GM18909 (cell line): ENCODE results near the gene CELA2B.
"Not testable (repeated sequence)": the region's sequence is repeated elsewhere in the genome, so short reads cannot be mapped to it uniquely, and the experiment has no call there.

ENCODE experiments used
- ATAC-seq: cut with Tn5 transposase; IDR thresholded peaks from one replicate; pipeline ENCODE4 v1.9.1; 2021; ENCODE audit warnings: mild to moderate bottlenecking; ENCODE audit not compliant: unreplicated experiment, poor library complexity

The CELA2B gene

DNA sequence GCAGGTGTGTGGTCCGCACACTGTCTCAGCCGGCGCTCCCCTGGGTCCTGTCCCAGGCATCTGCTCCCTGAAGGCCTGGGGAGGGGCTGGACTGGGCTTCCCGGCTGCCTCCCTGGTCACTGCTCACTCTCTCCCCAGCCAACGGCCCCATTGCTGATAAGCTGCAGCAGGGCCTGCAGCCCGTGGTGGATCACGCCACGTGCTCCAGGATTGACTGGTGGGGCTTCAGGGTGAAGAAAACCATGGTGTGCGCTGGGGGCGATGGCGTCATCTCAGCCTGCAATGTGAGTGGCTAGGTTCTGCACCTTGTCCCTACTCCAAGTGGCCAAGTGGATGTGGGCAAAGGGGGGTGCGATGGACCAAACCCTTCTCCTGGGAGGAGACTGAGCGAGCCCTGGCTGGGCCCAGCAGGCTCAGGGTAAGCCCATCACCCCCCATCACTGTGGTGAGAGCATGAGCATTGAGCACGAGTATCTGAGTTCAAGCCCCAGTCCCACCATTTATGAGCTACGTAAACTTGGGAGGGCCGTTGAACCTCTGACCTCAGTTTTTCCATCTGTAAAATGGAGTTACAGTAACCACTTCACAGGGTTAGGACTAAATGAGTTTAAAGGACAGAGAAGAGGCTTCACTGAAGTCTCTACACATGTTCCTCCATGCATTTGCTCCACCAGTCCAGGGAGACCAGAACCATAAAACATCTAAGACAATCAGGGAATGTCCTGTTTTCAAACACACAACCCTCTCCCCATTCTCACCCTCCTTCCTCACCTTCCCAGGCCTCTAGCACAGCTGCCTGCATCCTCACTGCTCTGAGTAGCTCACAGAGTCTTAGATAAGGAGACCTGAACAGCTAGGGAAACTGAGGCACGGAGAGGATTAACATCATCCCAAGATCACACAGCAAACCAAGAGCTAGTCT lies 31.2 kb upstream of the CELA2B start:
- no peak for ATAC-seq

DNA sequence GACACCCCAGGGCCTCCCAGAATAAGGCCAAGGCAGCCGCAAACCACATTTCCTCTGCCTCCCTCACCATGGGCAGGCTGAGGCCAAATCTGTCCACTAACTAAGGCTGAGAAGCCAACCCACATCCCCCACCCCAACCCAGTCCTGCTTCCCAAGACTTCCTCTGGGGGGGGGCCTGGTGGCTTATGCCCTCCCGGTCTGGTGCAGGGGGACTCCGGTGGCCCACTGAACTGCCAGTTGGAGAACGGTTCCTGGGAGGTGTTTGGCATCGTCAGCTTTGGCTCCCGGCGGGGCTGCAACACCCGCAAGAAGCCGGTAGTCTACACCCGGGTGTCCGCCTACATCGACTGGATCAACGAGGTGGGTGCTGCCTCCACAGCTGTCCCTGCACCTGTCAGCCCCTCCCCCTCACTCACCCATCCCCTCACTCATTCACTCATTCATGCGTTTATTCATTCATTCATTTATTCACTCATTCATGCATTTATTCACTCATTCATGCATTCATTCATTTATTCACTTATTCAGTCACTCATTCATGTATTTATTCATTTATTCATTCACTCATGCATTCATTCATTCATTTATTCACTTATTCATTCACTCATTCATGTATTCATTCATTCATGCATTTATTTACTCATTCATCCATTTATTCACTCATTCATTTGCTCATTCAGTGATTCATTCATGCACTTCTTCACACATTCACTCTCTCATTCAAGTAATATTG lies 30.3 kb upstream of the CELA2B start:
- no peak for ATAC-seq

DNA sequence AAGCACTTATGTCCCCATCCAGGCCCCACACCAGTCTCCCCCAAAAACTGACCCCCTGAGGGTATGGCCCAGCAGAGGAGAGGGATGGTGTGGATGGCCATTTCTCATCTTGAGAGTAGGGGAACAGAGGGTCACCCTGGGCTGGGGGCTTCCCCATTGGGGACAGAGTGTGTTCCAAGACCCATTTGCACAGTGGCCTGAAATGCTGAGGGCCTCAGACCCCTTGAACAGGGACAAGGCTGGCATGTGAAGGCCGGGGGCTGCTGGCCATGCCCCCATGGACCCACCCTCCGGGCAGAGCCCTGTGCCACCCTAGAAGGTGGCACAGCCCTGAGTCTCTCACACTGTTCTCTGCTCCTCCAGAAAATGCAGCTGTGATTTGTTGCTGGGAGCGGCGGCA lies 29.7 kb upstream of the CELA2B start:
- no peak for ATAC-seq

DNA sequence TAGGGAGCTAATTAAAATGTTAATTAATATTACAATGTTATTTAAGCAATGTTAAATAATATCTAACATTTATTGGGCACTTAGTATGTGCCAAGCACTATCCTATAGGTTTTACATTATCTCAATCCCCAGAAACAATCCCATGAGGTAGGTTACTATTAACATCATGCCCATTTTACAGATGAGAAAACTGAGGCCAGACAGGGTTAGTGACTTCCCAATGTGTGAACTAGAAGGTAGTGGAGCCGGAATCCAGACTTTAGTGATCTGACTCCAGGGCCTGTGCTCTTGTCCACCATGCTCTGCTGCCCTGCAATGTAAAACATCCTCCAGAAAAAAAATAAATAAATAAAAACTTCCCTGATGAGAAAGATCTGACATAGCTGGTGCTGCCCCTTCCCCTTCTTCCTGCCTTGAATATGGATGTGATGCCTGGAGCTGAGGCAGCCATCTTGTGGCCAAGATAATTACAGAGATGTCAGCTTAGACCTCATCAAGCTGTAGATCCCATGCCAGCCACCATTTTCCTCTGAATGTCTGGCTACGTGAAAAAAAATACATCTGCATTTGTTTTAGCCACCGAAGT lies 26.9 kb upstream of the CELA2B start:
- no peak for ATAC-seq

DNA sequence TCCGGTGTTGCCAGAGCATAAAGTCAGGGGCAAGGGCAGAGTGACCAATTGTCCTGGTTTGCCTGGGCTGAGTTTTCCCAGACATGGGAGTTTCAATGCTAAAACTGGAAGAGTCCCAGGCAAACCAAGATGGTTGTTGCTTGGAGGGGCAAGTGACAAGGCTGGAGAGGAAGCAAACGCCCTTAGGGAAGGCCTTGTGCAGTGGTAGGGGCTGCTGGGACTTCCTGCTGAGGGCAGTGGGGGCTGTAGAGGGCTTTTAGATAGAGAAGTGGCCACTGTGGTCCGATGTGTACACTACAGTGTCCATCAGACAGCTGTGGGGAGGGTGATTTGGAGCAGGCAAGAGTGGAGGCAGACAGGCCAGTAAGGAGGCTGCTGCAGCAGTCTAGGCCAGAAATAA lies 26.3 kb upstream of the CELA2B start:
- ATAC-seq, result no peak

DNA sequence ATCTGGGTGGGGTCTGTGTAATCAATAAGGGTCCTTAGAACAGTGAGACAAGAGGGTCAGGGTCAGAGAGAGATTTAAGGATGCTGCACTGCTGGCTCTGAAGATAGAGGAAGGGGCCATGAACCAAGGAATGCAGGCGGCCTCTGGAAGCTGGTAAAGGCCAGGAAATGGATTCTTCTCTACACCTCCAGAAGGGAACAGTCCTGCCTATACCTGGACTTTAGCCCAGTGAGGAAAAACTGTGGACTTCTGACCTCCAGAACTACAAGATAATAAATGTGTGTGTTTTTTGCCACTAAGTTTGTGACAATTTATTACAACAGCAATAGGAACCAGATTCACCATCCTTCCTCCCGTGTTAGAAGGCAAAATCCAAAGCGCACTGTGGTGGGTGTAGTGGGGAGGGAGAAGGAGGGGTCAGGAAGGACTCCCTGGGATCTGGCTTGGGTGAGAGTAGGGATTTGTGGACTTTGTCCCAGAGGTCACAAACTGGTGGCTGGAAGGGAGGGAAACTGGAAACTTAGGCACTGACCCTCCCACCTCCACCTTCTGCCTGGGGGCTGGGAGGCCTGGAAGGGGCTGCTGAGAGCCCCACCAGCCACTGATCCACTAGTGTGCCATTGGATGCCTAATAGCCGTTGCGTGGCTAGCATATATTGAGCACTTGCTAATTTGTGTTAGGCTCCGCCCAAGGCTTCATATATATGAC lies 24.7 kb upstream of the CELA2B start:
- no peak for ATAC-seq

DNA sequence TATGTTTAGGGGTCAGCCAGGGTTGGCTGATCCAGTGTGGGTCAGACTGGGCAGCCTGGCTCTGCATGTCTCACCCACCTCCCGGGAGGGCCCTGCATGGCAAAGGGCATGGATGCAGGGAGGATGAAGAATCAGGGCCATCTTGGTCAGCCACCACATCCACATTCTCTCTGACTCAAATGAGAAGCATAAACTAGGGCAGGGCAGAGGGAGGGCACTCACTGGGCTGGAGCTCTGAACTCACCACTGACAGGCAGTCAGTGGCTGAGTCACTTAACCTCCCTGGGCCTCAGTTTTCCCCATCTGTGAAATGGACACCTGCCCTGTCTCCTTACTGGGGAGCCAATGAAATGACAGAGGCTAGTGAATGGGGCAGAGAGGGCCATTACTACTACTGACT lies 23.7 kb upstream of the CELA2B start:
- ATAC-seq, result no peak

DNA sequence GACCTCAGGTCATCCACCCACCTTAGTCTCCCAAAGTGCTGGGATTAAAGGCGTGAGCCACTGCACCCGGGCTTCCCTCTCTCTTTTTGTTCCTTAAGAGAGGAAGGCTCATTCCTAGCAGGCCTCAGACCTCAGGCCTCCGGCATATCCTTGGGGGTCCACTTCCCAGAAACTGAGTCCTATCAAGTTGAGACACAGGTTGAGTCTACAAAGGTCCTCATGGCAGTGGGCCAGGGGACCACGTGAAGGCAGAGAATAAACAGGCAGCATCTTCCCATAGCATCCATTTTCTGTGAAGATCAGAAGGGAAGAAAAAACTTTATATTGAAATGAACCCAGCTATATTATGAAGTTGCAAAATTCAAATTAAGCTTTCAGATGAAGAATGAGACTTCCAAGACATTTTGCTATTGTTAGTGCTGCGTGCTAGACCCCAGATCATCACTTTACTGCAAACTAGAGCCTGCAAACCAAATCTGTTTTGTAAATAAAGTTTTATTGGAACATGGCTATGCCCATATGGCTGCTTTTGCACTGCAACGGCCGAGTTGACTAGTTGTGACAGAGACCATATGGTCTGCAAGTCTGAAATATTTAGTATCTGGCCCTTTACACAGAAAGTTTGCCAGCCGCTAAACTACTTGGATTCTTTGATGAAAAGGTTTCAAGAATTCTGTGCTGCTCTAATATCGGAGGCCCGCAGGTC lies 22.9 kb upstream of the CELA2B start:
- no peak for ATAC-seq

DNA sequence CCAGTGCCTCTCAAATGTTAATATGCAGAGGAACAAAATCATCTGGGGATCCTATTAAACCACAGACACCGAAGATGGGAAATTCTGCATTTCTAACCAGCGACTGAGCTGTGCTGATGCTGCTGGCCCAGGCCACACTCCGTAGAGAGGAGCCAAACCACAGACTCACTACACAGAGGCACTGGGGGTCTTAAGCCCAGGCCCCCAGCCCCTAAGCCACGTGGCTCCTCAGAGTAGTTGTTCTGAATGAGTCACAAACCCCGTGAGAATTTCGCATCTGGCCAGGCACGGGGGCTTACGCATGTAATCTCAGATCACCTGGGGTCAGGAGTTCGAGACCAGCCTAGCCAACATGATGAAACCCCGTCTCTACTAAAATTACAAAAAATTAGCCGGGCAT lies 22.2 kb upstream of the CELA2B start:
- ATAC-seq, result no peak

DNA sequence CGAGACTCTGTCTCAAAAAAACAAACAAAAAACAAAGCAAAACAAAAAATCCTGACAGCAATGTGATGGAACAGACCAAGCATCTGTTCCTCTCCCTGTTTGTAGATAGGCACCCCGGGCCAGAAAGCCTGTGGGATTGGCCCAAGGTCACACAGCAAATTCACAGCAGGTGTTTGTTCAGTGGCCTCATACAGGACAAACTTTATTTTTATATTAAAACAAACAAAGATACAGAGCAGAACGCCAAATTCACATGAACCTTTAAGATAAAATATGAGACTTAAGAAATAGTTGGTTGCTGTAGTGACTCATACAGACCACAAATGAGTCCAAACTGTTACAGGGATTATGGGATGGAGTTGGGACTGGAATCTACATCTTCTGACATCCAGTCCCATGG lies 21.6 kb upstream of the CELA2B start:
- ATAC-seq, result no peak

DNA sequence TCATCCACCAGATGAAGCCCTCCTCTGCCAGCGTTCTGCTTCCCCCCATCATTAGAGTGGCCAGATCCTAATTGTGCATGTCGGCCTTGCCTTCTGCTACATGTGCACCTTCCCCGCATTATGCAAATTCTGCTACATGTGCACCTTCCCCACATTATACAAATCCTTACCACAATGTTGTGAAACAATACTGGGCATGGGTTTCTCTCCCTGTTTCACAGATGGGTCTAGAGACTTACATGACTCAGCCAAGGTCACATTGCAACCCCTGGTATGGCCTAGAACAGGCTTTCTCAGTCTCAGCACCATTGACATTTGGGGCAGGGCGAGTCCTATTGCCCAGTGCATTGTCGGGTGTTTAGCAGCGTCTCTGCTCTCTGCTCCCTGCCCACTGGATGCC lies 20.4 kb upstream of the CELA2B start:
- ATAC-seq, result no peak

DNA sequence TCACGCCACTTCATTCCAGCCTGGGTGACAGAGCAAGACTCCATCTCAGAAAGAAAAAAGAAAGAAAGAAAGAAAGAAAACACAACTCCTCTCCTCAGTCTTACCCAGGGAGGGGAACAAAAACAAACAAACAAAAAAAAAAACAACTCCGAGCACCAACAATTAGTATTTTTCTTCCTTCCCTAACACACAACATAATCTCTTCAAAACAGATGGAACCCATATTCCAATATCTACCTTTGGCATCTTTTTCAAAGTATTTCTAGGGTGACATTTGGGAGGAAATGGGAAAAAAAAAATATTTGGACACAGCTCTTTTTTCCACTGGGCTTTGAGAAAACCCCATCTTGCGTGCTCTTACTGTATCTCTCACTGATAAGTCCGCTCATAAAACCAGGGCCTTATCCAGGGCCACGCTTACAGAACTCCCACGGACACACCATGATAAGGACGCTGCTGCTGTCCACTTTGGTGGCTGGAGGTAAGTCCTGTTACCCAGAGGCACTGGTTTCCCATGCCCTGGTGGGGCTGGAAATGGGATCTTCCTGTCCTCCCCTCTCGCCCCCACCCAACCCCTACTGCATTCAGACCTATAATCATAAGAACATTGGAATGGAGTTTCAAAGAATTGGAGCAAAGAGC lies 19.5 kb upstream of the CELA2B start, which contains the start of gene CELA2A:
Gene CELA2A (plus strand): TSS at position 420 of the 642 bp plus-strand sequence. CDS start 22 bp downstream, at position 442.
- ATAC-seq, result no peak

DNA sequence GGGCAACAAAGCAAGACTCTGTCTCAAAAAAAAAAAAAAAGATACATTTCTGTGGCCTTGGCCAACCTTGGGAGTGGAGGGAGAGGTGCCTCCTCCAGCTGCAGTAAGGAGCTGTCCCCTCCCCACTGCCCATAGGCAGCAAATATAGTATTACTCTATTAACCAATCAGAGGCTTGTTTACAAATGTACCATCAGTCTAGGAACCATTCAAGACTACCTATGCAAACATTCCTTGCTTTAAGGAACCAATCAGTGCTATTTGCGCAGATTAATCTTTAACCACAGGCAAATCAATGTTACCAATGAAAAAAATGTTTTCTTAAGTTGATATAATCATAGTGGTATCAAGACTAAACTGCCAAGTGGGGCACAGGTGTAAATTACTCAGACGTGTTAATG lies 18.3 kb upstream of the CELA2B start:
- no peak for ATAC-seq

DNA sequence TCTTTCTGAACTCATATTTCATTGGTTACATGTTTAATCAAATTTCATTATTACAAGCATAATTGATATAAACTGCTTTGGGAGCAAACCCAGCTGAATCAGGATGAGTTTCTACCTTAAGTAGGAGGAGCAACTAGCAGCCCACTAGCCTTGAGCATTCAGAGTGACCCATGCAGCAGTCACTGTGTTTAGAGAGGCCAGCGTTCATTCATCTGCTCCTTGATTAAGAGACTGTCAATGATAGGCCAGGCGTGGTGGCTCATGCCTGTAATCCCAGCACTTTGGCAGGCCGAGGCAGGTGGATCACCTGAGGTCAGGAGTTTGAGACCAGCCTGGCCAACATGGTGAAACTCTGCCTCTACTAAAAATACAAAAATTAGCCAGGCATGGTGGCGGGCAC lies 17.5 kb upstream of the CELA2B start:
- not testable (repeated sequence) for ATAC-seq

DNA sequence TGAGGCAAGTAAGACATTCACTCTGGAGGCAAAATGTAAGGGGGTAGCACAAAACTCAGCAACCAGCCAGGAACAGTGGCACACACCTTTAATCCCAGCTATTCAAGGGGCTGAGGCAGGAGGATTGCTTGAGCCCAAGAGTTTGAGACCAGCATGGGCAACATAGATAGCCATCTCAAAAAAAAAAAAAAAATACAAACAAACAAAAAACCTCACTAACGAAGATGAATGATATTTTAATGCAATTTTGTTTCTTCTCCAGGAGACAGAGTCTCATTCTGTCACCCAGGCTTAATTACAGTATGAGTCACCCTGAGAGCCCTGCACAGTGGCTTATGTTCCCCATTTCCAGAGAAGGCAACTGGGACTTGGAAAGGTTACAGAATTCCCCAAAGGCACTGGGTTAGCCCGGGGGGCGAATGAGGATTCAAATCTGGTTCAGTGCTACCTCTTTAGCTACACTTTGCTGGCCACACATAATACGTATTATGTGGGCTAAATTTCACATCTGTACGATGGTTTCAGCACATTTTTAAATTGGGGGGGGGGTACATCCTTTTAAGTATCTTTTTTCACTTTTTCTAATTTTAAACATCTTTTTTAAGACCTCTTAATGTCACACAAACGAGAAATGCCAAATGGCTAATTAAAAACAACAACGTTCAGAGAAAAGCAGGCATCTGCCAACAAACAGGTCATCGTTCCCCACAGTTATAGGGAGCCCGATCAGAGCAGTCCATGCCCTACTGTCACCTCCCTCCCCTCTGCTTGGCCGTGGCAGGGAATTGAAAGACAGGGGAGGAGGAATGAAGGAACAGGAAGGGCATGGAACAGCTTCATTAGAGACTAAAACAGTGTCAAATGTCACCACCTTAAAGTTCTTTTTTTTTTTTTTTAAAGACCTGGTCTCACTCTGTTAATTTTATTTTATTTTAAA lies 15.9 kb upstream of the CELA2B start:
- ATAC-seq, result no peak

DNA sequence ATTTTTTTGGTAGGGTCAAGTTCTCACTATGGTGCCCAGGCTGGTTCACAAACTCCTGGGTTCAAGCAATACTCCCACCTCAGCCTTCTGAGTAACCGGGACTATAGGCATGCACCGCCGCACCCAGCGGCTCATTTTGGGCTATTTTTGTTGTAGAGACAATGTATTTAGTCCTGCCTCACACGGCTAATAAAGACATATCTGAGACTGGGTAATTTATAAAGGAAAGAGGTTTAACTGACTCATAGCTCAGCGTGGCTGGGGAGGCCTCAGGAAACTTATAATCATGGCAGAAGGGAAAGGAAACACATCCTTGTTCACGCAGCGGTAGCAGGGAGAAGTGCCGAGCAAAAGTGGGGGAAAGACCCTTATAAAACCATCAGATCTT lies 15.2 kb upstream of the CELA2B start:
- ATAC-seq, result no peak

DNA sequence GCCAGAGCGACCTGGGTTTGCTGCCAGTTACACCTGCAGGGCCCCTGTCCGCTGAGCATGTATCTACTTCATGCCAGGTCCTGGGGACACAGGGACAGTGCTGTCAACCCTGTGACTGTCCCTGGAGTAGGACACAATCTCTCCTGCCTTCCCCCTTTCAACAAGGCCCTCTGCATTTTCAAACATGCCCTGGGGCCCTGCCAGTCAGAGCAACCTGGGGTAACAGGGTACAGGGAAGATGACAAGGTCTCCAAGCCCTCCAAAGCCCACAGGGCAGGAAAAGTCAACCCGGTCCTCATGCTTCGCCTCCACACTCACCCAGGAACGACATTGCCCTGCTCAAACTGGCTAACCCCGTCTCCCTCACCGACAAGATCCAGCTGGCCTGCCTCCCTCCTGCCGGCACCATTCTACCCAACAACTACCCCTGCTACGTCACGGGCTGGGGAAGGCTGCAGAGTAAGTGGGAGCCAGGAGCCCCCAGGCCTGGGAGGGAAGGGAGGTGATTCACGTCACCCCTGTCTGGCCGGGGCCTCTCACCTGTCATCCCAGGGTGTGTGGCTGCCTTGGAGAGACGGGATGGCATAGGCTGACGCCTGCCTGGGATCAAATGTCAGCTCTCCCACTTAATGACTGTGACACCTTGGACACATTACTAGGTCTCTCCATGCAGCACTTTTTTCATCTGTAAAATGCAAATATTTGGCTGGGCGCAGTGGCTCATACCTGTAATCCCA lies 12.7 kb upstream of the CELA2B start:
- ATAC-seq, result not testable (repeated sequence)

DNA sequence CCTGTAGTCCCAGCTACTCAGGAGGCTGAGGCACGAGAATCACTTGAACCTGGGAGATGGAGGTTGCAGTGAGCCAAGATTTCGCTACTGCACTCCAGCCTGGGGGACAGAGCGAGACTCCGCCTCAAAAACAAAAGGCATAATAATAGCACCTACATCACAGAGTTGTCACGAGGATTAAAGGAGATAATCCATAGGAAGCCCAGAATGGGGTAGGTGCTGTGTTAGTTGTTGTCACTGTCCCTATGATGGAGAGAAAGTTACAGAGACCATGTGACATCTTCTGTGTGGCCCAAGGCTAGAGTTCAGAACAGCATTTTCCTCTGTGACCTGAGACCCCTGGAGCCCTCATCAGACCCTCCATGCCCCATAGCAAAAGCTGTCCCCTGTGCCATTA lies 12.0 kb upstream of the CELA2B start:
- not testable (repeated sequence) for ATAC-seq
